ENCODE data around the gene DUOXA2.

DUOXA2 gene

DNA sequence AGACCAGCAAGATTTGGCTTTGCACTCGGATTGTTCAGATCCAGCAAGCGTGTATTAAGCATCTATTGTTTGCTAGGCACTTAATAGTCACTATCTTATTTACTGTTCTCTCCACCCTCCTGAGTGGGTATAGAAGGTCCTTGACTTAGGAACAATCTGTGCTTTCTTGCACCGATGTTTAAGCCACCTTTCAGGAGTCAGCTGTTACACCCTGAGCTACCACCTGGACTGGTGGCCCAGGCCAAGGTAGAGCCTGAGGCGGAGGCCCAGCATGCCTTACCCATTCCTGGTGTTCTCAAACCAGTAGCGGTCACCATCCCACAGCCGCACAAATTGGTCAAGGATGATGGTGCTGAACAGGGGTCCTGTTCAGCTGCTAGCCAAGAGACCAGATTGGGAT, 25.6 kb downstream of the DUOXA2 start:
- TF ChIP-seq, protein P1, sequence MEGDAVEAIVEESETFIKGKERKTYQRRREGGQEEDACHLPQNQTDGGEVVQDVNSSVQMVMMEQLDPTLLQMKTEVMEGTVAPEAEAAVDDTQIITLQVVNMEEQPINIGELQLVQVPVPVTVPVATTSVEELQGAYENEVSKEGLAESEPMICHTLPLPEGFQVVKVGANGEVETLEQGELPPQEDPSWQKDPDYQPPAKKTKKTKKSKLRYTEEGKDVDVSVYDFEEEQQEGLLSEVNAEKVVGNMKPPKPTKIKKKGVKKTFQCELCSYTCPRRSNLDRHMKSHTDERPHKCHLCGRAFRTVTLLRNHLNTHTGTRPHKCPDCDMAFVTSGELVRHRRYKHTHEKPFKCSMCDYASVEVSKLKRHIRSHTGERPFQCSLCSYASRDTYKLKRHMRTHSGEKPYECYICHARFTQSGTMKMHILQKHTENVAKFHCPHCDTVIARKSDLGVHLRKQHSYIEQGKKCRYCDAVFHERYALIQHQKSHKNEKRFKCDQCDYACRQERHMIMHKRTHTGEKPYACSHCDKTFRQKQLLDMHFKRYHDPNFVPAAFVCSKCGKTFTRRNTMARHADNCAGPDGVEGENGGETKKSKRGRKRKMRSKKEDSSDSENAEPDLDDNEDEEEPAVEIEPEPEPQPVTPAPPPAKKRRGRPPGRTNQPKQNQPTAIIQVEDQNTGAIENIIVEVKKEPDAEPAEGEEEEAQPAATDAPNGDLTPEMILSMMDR (IDR thresholded peaks at IDR 0.05; ENCODE audit: low read depth, low read length), result no peak
- DNase-seq (ENCODE audit: low read depth in 2 of 2), result no peak
- H3K4me3 ChIP-seq (replicated peaks in 1 of 2; ENCODE audit: low read depth in 2 of 2, low read length in 2 of 2), result no peak overlapping the region

DNA sequence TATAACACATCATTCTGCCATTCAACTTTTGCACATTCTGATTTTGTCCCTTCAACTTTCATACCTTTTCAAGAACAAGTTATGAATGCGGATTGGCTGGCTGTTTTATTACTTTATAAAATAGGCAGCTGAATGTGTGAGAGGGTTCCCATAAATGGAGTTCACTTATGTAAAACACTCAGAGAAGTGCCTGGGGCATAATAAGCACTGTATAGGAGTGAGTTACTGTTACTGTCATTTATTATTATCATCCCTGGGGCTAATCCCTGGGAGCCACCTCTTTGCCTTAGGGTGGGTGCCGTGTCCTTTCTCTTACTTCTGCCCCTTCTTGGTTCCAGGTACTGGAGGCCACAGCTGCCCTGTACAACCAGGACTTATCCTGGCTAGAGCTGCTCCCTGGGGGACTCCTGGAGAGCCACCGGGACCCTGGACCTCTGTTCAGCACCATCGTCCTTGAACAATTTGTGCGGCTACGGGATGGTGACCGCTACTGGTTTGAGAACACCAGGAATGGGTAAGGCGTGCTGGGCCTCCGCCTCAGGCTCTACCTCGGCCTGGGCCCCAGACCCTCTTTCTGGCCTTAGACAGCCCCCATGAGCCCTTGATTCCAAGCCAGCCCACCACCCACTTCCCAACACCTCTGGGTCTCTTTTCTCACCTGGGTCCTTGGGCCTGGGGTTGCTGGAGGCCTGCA, 26.6 kb downstream of the DUOXA2 start:
- TF ChIP-seq, protein P1 (IDR thresholded peaks at IDR 0.05; ENCODE audit: low read depth, low read length), result no peak

DNA sequence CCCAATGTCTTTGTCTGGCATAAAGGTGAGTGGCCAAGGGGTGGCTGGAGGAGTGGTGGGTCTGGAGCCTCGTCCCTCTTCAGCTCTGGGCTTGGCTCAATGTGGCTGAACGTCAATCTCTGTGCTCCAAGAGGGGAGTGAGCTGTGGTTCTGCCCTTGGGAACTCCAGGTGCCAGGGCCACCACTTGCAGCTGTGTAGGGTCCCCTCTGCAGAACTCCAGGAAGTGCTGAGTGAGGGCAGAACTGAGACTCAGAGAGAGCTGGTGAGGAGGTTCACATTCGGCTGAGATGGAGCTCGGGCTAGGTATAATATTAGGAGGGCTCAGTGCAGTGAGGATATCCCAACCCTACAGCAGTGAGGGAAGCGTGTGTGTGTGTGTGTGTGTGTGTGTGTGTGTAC, 27.3 kb downstream of the DUOXA2 start:
- TF ChIP-seq, protein P1 (IDR thresholded peaks at IDR 0.05; ENCODE audit: low read depth, low read length), result no peak
- H3K4me3 ChIP-seq (replicated peaks in 1 of 2; ENCODE audit: low read depth in 2 of 2, low read length in 2 of 2), result no peak overlapping the region
- no peak for DNase-seq (ENCODE audit: low read depth in 2 of 2)

More for the DNA sequence above, 26.6 kb downstream of the DUOXA2 start:
- no peak overlapping the region for H3K4me3 ChIP-seq (replicated peaks in 1 of 2; ENCODE audit: low read depth in 2 of 2, low read length in 2 of 2)
- DNase-seq (ENCODE audit: low read depth in 2 of 2), result no peak

DNA sequence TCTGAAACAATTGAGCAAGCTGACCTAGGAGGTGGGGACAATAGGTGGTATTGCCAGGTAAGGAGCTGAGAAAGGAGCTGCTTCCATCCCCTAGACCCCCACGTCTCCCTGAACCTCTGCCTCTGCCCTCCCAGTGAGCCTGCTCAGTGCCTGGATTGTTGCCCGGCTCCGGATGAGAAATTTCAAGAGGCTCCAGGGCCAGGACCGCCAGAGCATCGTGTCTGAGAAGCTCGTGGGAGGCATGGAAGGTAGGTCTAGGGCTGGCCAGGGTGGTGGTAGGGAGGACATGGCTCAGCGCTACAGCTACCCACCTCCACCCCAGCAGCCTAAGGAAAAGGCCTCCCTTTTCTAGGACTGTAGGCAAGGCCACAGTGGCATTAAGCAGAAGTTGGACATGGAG, 28.9 kb downstream of the DUOXA2 start:
- no peak for DNase-seq (ENCODE audit: low read depth in 2 of 2)
- no peak overlapping the region for H3K4me3 ChIP-seq (replicated peaks in 1 of 2; ENCODE audit: low read depth in 2 of 2, low read length in 2 of 2)

DNA sequence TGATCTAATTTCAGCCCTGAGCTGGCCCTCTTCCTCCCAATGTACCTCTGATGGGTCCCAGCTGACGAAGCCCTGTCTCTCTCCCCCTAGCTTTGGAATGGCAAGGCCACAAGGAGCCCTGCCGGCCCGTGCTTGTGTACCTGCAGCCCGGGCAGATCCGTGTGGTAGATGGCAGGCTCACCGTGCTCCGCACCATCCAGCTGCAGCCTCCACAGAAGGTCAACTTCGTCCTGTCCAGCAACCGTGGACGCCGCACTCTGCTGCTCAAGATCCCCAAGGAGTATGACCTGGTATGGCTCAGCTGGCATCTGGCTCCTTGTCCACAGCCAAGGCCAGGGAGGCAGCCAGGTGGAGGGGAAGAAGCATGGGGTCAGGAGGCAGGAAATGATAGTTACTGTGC, 29.8 kb downstream of the DUOXA2 start:
- DNase-seq (ENCODE audit: low read depth in 2 of 2), result no peak
- TF ChIP-seq, protein P1 (IDR thresholded peaks at IDR 0.05; ENCODE audit: low read depth, low read length), result no peak
- no peak overlapping the region for H3K4me3 ChIP-seq (replicated peaks in 1 of 2; ENCODE audit: low read depth in 2 of 2, low read length in 2 of 2)

More for the DNA sequence above, 28.9 kb downstream of the DUOXA2 start:
- TF ChIP-seq, protein P1 (IDR thresholded peaks at IDR 0.05; ENCODE audit: low read depth, low read length), result no peak

DNA sequence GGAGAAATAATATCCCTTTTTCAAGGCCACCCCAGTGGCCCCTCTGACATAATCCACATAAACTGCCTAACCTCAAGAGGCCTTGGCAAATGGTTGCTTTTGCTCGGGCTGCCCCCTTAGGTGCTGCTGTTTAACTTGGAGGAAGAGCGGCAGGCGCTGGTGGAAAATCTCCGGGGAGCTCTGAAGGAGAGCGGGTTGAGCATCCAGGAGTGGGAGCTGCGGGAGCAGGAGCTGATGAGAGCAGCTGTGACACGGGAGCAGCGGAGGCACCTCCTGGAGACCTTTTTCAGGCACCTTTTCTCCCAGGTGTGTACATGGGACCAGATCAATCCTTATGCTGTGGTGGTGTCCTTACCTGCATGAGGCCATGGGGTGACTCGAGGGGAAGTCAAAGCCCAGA, 30.6 kb downstream of the DUOXA2 start:
- H3K4me3 ChIP-seq (replicated peaks in 1 of 2; ENCODE audit: low read depth in 2 of 2, low read length in 2 of 2), result no peak overlapping the region
- TF ChIP-seq, protein P1 (IDR thresholded peaks at IDR 0.05; ENCODE audit: low read depth, low read length), result no peak
- DNase-seq (ENCODE audit: low read depth in 2 of 2), result no peak

DNA sequence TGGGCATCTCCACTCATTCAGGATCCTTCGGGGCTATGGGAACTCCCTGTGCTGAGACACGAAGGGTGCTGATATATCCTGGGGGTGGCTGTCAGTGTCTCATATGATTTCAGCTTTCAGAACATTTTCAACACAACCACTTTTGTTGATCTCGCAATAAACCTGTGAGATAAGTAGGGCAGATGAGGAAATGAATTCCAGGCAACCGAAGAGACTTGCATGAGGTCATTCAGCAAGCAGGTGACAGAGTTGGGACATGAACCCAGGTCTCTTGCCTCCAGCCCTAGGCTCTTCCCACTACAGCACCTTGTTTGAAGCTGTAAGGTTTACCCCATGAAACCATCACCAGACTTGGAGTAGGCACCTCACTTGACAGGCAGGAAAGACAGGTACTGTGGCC, 32.3 kb downstream of the DUOXA2 start:
- TF ChIP-seq, protein P1 (IDR thresholded peaks at IDR 0.05; ENCODE audit: low read depth, low read length), result no peak
- no peak for DNase-seq (ENCODE audit: low read depth in 2 of 2)
- no peak overlapping the region for H3K4me3 ChIP-seq (replicated peaks in 1 of 2; ENCODE audit: low read depth in 2 of 2, low read length in 2 of 2)

Measured in cardiac fibroblast (primary cell).